ENCODE results near the gene SPATA3.

DNA sequence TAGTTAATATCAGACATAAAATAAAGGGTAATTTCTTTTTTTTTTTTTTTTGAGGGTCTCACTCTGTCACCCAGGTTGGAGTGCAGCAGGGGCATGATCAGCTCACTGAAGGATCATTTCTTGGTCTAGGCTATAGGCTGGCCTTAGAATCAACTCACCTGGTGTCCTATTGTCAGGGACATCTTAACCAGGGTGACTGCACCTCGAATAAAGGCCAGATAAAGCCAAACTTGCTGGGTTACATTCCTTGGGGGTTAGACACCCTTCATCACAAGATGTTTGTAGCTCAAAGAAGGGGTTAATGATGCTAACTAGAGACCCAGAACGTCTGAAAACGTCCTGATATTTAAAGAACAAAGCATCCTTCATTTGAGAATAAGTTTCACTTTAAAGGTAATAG is 17.9 kb downstream of the SPATA3 start:
- TF ChIP-seq, protein P1, sequence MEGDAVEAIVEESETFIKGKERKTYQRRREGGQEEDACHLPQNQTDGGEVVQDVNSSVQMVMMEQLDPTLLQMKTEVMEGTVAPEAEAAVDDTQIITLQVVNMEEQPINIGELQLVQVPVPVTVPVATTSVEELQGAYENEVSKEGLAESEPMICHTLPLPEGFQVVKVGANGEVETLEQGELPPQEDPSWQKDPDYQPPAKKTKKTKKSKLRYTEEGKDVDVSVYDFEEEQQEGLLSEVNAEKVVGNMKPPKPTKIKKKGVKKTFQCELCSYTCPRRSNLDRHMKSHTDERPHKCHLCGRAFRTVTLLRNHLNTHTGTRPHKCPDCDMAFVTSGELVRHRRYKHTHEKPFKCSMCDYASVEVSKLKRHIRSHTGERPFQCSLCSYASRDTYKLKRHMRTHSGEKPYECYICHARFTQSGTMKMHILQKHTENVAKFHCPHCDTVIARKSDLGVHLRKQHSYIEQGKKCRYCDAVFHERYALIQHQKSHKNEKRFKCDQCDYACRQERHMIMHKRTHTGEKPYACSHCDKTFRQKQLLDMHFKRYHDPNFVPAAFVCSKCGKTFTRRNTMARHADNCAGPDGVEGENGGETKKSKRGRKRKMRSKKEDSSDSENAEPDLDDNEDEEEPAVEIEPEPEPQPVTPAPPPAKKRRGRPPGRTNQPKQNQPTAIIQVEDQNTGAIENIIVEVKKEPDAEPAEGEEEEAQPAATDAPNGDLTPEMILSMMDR (IDR thresholded peaks at IDR 0.05; ENCODE audit: poor library complexity): no peak
- no peak for TF ChIP-seq EZH2phosphoT487 (IDR thresholded peaks at IDR 0.05; ENCODE audit: low read depth, severe bottlenecking, unreplicated experiment)

Data from hepatocyte (in vitro differentiated cells).